ENCODE data around the gene OR1I1. TPM values are rescaled to one million over a fixed set of nuclear protein-coding genes. Genes with fewer than 3 reads are reported as not detected.

OR1I1 gene
- total RNA-seq, 1 donor from 2014 or later = not detected

- ChIA-PET POLR2A (no interaction called here), CTCF (no interaction called here)
- no peak for DNase-seq
- Mint-ChIP-seq H3K4me1 (peaks cover 11% of the 10 kb centered on the region), H3K27ac (no peak overlapping the region), H3K27me3 (peaks cover 27% of the 10 kb centered on the region), H3K36me3 (ENCODE audit: low read depth) (peaks cover 3% of the 10 kb centered on the region), H3K9me3 (peaks cover 4% of the 10 kb centered on the region), H3K4me3 (no peak overlapping the region)
- intact Hi-C loops (cut with micrococcal nuclease) = no loop called here
- no peak for ATAC-seq (ENCODE audit: low read depth)
- no peak for TF ChIP-seq CTCF (IDR thresholded peaks at IDR 0.05)
Observed at GRCh38 chr19:15109768-15110417, 27.9 kb downstream of the OR1I1 start.

GRCh38 chr19:15110418-15110815 lies 28.4 kb downstream of the OR1I1 start:
- Mint-ChIP-seq H3K36me3 (ENCODE audit: low read depth) (peaks cover 8% of the 10 kb centered on the region), H3K9me3 (no peaks in the 10 kb centered on the region), H3K4me3 (no peak overlapping the region), H3K27ac (no peak overlapping the region), H3K27me3 (peaks cover 23% of the 10 kb centered on the region), H3K4me1 (peaks cover 11% of the 10 kb centered on the region)
- DNase-seq (no peak), ATAC-seq (ENCODE audit: low read depth) (no peak)
- TF ChIP-seq CTCF (IDR thresholded peaks at IDR 0.05) = no peak
- intact Hi-C loops (cut with micrococcal nuclease) = no loop called here
- ChIA-PET POLR2A (no interaction called here), CTCF (no interaction called here)

- no peak for ATAC-seq (ENCODE audit: low read depth)
Observed at GRCh38 chr19:15111758-15112157, 29.7 kb downstream of the OR1I1 start.

GRCh38 chr19:15112385-15112784 lies 30.4 kb downstream of the OR1I1 start:
- peaks cover 9% of the 10 kb centered on the region for H3K27me3 Mint-ChIP-seq
- no peak for ATAC-seq (ENCODE audit: low read depth)
- intact Hi-C loops (cut with micrococcal nuclease) = no loop called here
- POLR2A ChIA-PET = no interaction called here
- CTCF ChIA-PET = no interaction called here
- peaks cover 25% of the 10 kb centered on the region for H3K36me3 Mint-ChIP-seq (ENCODE audit: low read depth)
- H3K4me1 Mint-ChIP-seq = peaks cover 5% of the 10 kb centered on the region
- no peaks in the 10 kb centered on the region for H3K9me3 Mint-ChIP-seq
- no peak for DNase-seq
- TF ChIP-seq CTCF (IDR thresholded peaks at IDR 0.05) = no peak
- H3K27ac Mint-ChIP-seq = no peak overlapping the region
- H3K4me3 Mint-ChIP-seq = no peak overlapping the region

More at GRCh38 chr19:15111758-15112157, 29.7 kb downstream of the OR1I1 start:
- Mint-ChIP-seq H3K4me1 (peaks cover 8% of the 10 kb centered on the region), H3K36me3 (ENCODE audit: low read depth) (peaks cover 19% of the 10 kb centered on the region), H3K27me3 (peaks cover 12% of the 10 kb centered on the region), H3K27ac (no peak overlapping the region), H3K9me3 (no peaks in the 10 kb centered on the region), H3K4me3 (no peak overlapping the region)
- intact Hi-C loops (cut with micrococcal nuclease) = no loop called here
- POLR2A ChIA-PET = no interaction called here
- CTCF ChIA-PET = no interaction called here
- no peak for TF ChIP-seq CTCF (IDR thresholded peaks at IDR 0.05)
- no peak for DNase-seq

DNA sequence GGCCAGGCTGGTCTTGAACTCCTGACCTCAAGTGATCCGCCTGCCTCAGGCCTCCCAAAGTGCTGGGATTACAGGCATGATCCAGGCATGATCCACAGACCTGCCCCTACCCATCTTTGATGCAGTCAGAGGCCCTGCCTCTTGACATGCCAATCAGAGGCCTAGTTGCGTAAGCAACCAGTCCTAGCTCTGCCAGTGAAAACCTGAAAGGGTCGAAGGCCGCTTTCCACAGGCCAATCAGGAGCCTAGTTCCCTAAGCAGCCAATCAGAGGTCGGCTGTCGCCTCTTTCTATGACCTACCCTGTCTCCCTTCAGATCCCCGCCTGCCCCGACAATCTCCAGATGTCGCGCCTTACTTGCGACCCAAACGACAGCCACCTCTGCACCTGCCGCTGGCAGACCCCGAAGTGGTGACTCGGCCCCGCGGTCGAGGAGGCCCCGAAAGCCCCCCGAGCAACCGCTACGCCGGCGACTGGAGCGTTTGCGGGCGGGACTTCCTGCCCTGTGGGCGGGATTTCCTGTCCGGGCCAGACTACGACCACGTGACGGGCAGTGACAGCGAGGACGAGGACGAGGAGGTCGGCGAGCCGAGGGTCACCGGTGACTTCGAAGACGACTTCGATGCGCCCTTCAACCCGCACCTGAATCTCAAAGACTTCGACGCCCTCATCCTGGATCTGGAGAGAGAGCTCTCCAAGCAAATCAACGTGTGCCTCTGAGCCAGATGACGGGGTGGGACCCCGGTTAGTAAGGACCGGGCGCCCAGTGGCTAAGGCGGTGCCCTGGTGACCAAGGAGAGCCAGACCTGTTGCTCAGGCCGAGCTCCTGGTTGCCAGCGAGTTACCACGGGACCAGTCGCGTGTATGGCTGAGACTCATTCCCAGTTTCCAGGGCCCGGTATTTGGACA lies 31.5 kb downstream of the OR1I1 start:
- ChIA-PET CTCF (no interaction called here), POLR2A (no interaction called here)
- Mint-ChIP-seq H3K36me3 (ENCODE audit: low read depth) (peaks cover 35% of the 10 kb centered on the region), H3K4me1 (no peaks in the 10 kb centered on the region), H3K9me3 (no peaks in the 10 kb centered on the region), H3K27me3 (peaks cover 3% of the 10 kb centered on the region), H3K4me3 (no peak overlapping the region), H3K27ac (no peak overlapping the region)
- DNase-seq (no peak), ATAC-seq (ENCODE audit: low read depth) (no peak)
- intact Hi-C loops (cut with micrococcal nuclease) = no loop called here
- TF ChIP-seq CTCF (IDR thresholded peaks at IDR 0.05) = no peak

Measured in activated B cell treated with CpG ODN at 0.5 μM for 24 hours (primary cell).